Gastrocnemius medialis (tissue), 4 donors: ENCODE measurements around the gene RHOV.

Experiments
- CTCF ChIP-seq, 5 experiments: fragments of 450-650 bp in 3 of 5; fragments of 200-600 bp in 2 of 5; sonication (generic) in 2 of 5; IDR thresholded peaks in 4 of 5; conservative IDR thresholded peaks in 1 of 5; 1 replicate in 4 of 5; 2 replicates in 1 of 5; pipeline ENCODE4 v1.5.1; 2016 to 2019; ENCODE audit warnings: antibody characterized with exemption in 5 of 5, mild to moderate bottlenecking in 3 of 5, moderate library complexity in 3 of 5
- POLR2A ChIP-seq, 2 donors: fragments of 450-650 bp; IDR thresholded peaks; one replicate each; pipeline ENCODE4 v1.6.1; 2017; ENCODE audit warnings: antibody characterized with exemption in 2 of 2, mild to moderate bottlenecking in 2 of 2, moderate library complexity in 2 of 2

DNA sequence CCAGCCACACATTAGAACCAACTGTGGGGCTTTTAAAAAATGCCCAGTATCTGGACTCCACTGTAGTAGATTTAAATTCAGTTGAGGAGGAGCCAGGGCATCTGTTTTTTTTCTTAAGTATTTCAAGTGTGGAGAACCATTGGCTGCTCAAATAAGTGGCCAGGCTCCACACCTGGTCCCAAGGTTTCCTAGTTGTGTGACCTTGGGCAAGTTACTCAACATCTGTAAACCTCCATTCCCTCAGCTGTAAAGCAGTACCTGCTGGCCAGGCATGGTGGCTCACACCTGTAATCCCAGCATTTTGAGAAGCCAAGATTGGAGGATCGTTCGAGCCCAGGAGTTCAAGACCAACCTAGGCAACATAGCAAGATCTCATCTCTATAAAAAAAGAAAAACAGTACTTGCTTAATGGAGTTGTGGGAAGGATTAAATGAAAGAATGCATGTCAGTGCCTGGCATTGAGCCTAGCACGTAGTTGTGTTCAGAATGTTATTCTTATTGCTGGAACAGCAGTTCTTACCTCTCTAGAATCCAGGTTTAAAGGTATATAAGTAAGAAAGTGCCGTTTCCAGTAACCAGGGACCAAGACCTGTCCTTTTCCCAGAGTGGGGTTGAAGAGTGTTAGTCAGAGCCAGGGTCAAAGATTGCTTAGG lies 47.5 kb downstream of the RHOV start:
- TF ChIP-seq POLR2A (IDR thresholded peaks at IDR 0.05) (no peak), CTCF (IDR thresholded peaks at IDR 0.05 in 4 of 5, conservative IDR thresholded peaks at IDR 0.05 in 1 of 5) (no peak)
